Measurements from ENCODE around the gene GJB3. TPM values are rescaled to one million over a fixed set of nuclear protein-coding genes. Genes with fewer than 3 reads are reported as not detected.

The GJB3 gene
- total RNA-seq, 1 experiment from 2014 or later = 0.96 TPM

DNA sequence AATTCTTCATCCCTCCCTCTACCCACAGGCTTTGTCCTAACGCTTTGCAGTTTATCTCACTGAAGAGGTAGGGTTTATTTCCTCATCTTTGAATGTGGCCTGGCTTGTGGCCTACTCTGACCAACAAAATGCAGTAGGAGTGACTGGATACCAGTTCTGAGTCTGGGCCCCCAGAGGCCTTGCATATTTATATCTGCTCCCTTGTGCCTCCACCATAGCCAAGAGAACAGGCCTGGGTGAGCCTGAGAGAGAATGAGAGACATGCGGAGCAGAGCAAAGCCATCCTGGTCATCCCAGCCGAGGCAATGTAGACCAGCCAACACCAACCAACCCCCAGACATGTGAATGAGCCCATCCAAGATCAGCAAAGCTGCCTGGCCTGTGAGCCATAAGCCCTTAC, 48.2 kb downstream of the GJB3 start:
- H4K20me1 ChIP-seq (ENCODE audit: control insufficient read depth, insufficient read depth, insufficient read length) = no peaks in the 10 kb centered on the region
- H3K79me2 ChIP-seq (ENCODE audit: insufficient read depth, low read length) = no peaks in the 10 kb centered on the region
- no peak overlapping the region for H4K91ac ChIP-seq (ENCODE audit: insufficient read length, low read depth, low read length)
- no peak overlapping the region for H3K27ac Mint-ChIP-seq
- H3K79me1 ChIP-seq (ENCODE audit: insufficient read depth, low read depth, low read length, poor library complexity, severe bottlenecking) = no peaks in the 10 kb centered on the region
- no peak overlapping the region for H3K4ac ChIP-seq (ENCODE audit: low read depth, low read length)
- no peaks in the 10 kb centered on the region for H3K27me3 ChIP-seq (ENCODE audit: insufficient read depth, low read length)
- no peaks in the 10 kb centered on the region for H3K9me3 Mint-ChIP-seq
- H2AK5ac ChIP-seq (ENCODE audit: insufficient read length, low read length) = no peak overlapping the region
- no peak overlapping the region for H2BK12ac ChIP-seq (ENCODE audit: insufficient read length, low read depth, low read length)
- H3K14ac ChIP-seq (ENCODE audit: insufficient read depth, low read length) = no peak overlapping the region
- no peak overlapping the region for H4K8ac ChIP-seq (replicated peaks; ENCODE audit: insufficient read length, low read depth, low read length)
- H3K4me1 Mint-ChIP-seq = no peaks in the 10 kb centered on the region
- no peak overlapping the region for H3K56ac ChIP-seq (ENCODE audit: insufficient read length, low read depth, low read length)
- no peak for TF ChIP-seq CTCF (conservative IDR thresholded peaks at IDR 0.05)
- no peak overlapping the region for H3K4me3 Mint-ChIP-seq
- H3K23me2 ChIP-seq (ENCODE audit: insufficient read length, low read depth, low read length, poor library complexity, severe bottlenecking) = no peaks in the 10 kb centered on the region
- no CpG with 5 or more reads among the region's 3 CpGs for WGBS (ENCODE audit: extremely low coverage, insufficient read length, low lambda C conversion rate)
- no peak overlapping the region for H3K23ac ChIP-seq (ENCODE audit: insufficient read length, low read depth, low read length)
- no peak overlapping the region for H2BK5ac ChIP-seq (ENCODE audit: insufficient read length, low read length)
- H3K27me3 Mint-ChIP-seq (ENCODE audit: low read depth) = peaks cover 4% of the 10 kb centered on the region
- no peaks in the 10 kb centered on the region for H3K4me1 ChIP-seq (ENCODE audit: insufficient read depth, low read length)
- no peak overlapping the region for H3K18ac ChIP-seq (ENCODE audit: insufficient read length, low read depth, low read length)
- no peaks in the 10 kb centered on the region for H3K36me3 Mint-ChIP-seq (ENCODE audit: insufficient read depth in 1 of 3, low read depth in 3 of 3)
- no peak overlapping the region for H2BK20ac ChIP-seq (ENCODE audit: low read depth, low read length, poor library complexity, severe bottlenecking)
- no peak overlapping the region for H3K27ac ChIP-seq (ENCODE audit: insufficient read length, low read depth, low read length)
- no peak for DNase-seq
- H2BK15ac ChIP-seq (ENCODE audit: low read depth, low read length) = no peak overlapping the region
- H3K4me2 ChIP-seq (ENCODE audit: insufficient read depth, insufficient read length, low read length) = no peak overlapping the region
- H3K9ac ChIP-seq (ENCODE audit: extremely low read depth, insufficient read length, low read length) = no peak overlapping the region
- no peak overlapping the region for H3T11ph ChIP-seq (ENCODE audit: low read length)
- H2AFZ ChIP-seq (ENCODE audit: low read length) = no peak overlapping the region
- H2BK120ac ChIP-seq (ENCODE audit: low read depth, low read length, poor library complexity, severe bottlenecking) = no peak overlapping the region
- no peak overlapping the region for H4K5ac ChIP-seq (ENCODE audit: insufficient read length, low read depth, low read length)
- no peaks in the 10 kb centered on the region for H3K9me3 ChIP-seq (ENCODE audit: control insufficient read depth, low read depth, low read length)
